ENCODE results near the gene AFF3.
"Not testable (repeated sequence)": the region's sequence is repeated elsewhere in the genome, so short reads cannot be mapped to it uniquely, and the experiment has no call there.

Gene AFF3, protein sequence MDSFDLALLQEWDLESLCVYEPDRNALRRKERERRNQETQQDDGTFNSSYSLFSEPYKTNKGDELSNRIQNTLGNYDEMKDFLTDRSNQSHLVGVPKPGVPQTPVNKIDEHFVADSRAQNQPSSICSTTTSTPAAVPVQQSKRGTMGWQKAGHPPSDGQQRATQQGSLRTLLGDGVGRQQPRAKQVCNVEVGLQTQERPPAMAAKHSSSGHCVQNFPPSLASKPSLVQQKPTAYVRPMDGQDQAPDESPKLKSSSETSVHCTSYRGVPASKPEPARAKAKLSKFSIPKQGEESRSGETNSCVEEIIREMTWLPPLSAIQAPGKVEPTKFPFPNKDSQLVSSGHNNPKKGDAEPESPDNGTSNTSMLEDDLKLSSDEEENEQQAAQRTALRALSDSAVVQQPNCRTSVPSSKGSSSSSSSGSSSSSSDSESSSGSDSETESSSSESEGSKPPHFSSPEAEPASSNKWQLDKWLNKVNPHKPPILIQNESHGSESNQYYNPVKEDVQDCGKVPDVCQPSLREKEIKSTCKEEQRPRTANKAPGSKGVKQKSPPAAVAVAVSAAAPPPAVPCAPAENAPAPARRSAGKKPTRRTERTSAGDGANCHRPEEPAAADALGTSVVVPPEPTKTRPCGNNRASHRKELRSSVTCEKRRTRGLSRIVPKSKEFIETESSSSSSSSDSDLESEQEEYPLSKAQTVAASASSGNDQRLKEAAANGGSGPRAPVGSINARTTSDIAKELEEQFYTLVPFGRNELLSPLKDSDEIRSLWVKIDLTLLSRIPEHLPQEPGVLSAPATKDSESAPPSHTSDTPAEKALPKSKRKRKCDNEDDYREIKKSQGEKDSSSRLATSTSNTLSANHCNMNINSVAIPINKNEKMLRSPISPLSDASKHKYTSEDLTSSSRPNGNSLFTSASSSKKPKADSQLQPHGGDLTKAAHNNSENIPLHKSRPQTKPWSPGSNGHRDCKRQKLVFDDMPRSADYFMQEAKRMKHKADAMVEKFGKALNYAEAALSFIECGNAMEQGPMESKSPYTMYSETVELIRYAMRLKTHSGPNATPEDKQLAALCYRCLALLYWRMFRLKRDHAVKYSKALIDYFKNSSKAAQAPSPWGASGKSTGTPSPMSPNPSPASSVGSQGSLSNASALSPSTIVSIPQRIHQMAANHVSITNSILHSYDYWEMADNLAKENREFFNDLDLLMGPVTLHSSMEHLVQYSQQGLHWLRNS (N-terminal part only)

DNA sequence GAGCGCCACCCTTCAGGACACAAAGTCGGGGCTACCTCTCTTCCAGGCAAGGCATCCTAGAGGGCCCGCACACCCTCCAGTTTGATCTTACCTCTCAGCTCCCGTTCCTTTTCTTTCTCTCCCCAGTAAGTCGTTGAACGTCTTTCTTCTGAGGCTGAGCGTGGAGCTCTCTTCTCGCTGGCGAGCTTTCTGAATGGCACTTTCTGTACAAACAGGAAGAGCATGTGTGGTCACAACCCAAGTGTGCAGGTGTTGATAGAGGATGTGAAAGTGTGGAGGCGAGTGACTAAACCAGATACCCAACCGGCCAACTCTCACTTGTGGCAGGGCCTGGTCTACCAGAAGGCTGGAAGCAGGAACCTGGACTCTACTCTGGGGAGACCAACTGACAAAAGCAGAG lies at the start of gene AFF3:
TSS of gene AFF3 (minus strand) at position 198 of the 400 bp plus-strand sequence. CDS start 38,136 bp downstream, outside the sequence.
- no peak for DNase-seq (ENCODE audit: low read depth)

DNA sequence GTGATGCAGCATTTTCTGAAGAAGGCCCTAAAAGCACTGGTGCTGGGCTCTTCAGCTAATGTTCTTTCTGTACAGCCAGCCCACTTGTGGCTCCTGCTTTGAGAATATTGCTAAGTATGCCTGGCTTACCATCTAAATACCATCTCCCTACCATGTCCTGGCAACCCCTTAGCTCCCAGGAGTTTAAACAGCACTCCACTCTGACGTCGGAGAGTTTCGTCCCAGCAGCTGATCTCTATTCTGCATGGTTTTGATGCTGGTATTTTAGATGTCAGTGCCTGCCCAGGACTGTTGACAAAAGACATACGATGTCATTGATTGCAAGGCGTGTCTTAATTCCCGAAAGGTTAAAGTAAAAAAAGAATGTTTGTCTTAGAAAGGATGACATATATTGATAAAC lies 47.0 kb upstream of the AFF3 start:
- no peak for DNase-seq (ENCODE audit: low read depth)

DNA sequence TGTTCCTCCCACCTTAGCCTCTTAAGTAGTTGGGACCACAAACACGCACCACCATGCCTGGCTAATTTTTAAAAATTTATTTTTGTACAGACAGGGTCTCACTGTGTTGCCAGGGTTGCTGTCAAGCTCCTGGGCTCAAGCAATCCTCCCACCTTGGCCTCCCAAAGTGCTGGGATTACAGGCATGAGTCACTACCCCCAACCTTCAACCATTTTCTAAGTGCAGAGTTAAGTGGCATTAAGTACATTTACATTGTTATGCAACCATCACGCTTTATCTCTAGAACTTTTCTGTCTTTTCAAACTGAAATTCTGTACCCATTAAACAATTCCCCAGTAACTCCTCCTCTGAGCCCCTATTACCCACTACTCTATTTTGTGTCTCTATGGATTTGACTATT lies 45.9 kb upstream of the AFF3 start:
- DNase-seq (ENCODE audit: low read depth) = no peak

DNA sequence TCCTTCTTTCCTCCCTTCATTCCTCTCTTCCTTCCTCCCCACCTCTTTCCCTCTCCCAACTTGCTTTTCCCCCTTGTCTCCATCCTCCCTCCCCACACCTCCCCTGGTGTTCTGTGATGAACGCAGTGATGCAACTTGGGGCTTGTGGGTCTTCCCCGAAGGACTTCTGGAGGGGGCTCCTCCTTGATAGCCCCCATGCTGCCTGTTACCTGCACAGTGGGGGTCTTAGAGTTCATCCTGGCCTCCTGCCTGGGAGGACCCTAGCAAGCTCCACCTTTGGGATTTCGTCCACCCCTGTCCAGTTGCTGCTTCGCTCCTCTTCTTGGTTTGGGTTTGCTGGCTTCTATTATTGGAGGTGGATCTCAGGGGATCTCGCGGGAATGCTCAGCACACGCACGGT lies 43.7 kb upstream of the AFF3 start:
- DNase-seq (ENCODE audit: low read depth) = no peak

DNA sequence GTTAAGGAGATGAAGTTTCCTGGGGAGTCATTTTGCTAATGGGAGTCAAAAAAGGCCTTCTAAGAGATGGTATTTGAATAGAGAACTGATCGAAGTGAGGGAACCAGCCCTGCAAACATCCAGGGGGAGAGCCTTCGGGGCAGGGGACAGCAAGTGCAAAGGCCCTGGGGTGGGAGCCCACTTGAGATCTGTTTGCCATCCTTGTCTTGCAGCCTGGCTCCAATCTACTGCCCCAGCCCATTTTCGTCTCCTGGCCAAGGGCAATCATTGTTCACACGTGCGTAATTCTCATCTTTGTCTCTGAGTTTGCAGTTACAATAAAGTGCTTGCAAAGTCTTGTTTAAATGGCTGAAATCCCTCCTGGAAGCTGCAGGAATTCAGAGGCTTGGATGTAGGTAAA lies 43.1 kb upstream of the AFF3 start:
- DNase-seq (ENCODE audit: low read depth) = no peak

DNA sequence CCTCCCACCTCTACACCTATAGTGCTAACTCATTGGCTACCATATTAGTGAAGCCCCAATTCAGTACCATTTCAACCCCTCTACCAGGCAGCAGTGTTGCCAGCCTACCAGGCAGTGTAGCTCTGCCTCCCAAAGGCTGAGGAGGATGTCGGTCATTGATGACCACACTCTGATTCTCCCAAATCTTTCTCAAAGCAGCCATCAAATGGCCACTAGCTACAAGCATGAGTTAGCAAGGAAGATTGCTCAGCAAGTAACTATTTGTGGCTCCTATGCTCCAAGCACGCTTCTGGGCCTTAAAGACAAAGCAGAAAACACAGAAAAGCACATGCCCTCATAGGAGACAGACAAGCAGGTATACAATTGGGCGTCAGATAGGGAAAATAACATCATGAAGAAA lies 42.7 kb upstream of the AFF3 start:
- DNase-seq (ENCODE audit: low read depth) = no peak

DNA sequence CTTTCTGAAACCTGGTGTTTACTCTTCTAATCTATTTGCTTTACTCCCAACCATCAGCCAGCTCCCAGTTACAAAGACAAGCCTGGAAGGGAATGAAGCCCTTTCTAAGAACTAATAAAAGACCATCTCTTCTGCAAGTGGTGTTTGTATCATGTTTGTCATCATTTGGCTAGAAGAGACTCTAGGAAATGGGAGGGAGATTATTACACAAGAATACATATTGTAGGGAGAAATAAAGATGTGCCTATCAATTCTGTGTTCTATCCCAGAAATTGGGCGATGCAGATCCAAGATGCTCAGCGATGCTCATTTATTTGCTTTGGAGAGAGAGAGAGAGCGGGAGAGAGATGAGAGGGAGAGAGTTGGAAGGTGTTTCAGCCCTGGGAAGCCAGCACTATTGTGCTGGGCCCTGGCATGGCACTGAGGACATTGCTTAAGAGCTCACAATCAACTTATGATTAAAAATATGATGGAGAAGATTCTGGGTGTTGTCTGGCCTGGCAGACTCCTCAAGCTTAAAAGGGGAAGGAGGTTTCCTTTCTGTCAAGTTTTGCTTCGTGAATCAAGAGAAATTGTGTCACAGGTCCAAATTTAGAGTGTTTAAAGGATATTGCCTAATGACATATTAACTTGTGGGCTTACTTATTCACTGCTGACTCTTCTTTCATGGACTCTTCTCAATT lies 41.8 kb upstream of the AFF3 start:
- DNase-seq (ENCODE audit: low read depth) = no peak

DNA sequence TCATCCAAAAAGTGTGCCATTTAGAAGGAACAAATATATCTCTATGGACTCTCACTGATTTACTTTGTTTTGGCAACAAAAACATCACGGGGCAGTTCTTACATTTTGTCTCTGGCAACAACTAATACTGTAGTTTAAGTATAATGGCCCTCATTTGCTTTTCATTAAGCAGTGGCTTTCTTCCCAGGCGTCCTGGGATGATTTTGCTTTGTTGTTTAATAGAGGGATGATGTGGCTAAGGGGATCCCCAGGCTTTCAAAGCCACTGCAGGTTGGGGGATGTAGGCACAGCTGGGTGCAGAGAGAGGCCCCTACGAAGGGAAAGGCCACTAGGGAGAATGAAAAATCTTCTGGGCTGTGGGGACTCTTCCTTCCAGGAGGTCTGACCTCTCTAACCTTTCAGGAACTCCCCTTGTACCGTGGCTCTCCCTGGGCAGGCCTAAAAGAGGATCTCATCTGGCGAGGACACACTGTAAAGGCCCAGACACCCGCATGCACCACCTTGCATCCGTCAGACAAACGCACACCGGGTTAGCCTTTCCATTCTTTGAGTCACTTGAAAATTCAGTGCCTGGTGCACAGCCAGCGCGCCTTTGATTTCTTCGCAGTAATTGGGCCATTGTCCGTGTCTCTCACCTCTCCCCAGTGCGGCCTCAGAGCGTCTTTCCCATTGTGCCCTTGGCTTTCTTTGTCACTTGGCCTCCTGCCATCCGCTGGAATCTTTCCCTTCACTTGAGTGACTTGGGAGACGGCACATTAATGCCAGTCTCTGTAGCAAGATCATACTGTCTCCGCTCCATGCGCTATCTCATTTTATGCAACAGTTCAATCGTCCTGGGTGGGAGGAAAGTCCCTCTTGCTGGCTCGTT lies 40.3 kb upstream of the AFF3 start:
- DNase-seq (ENCODE audit: low read depth) = no peak

DNA sequence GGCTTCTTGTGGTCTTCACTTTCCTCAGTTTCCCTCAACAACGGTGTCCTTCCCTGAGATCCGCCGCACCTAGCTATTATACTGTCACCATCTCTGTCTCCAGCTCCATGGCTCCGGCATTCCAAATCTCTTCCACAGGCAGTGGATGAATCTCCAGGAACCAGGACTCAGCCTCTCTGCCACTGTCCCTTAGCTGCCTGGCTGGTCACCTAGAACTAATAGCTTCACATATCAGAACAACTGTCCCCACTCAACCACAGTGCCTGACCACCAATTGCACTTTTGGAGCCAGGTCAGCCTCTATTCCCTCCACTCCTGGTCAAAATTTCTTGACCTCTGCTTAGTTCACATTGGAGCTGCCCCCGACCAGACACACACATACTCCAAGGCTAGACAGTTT lies 38.1 kb upstream of the AFF3 start:
- DNase-seq (ENCODE audit: low read depth) = no peak

DNA sequence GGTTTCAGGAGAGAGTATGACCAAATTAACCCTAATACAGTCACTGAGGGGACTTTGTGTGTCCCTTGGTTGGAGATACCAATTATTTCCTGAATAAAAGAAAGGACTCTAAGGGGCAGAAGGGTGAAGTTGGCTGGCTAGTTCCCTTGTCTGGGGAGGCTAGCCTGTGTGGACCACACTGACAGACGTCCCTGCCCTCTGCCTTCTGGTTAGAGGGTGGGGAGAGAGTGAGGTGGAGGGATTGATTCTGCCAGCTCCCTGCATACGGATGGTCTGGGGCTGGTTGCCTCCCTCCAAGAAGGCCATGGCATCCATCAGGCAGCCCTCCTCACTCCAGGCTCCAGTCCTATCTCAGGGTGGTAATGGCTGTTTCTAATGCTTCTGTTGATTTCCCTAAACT lies 37.4 kb upstream of the AFF3 start:
- DNase-seq (ENCODE audit: low read depth) = no peak

DNA sequence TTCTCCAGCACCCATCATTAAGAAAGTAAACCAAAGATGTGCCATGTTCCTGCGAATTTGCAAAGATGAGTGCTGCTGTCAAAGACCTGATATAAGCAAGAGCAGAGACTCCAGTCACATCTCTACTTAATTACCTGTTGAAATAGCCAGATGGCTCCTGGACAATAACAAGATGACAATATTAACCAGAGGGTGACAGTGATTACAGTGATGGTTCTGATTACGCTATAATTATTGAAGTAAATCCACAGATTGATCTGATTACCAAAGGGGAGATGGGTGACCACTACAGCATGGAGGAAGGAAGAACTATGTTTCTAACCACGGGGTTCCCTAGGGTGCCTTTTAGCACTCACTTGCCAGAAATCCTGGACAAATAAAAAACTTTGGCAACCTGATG lies 36.5 kb upstream of the AFF3 start:
- no peak for DNase-seq (ENCODE audit: low read depth)

DNA sequence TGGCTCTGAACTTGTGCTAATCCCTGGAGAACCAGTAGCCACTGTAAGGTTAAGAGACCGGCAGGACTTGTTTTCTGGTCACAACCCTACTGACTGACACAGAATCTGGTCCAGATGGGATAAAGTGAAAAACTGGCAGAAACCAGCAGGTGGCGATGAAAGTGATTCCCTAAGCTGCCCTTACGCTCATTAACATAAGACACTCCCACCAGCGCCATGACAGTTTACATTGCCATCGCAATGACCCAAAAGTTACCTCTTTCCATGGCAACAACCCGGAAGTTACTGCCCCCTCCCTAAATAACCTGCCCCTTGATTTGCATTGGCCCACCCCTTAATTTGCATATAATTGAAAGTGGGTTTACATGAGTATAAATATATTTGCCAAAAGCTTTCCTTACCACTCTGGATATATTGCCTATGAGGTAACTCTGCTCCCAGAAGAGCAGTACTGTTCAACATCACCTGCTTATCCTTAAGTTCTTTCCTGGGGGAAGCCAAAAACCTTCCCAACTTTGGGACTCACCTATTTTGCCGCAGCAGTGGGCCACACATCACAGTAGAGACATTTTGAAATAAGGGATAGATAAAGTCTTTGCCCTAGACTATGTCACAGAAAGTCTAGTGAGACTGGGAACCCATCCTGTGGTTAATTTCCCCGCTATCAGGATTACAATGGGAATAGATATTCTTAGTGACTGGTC lies 35.8 kb upstream of the AFF3 start:
- DNase-seq (ENCODE audit: low read depth) = no peak

DNA sequence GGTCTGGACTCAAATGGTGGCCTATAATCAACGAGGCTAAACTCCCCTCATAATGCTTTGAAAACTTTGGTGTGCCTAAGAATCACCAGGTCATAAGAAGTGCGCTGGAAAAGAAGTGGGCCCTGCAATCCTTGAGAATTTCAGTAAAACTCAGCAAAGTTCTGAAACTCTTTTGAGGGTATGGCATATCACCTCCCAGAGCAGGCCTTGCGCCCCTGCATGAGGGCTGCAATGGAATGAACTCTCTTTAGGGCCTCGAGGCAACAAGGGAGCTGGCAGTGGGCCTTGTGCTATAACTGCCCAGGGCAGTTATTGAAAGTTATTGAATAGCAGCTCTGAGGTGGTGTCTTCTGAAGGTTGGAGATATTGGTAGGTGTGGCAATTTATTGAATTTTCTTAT lies 34.5 kb upstream of the AFF3 start:
- DNase-seq (ENCODE audit: low read depth) = no peak

DNA sequence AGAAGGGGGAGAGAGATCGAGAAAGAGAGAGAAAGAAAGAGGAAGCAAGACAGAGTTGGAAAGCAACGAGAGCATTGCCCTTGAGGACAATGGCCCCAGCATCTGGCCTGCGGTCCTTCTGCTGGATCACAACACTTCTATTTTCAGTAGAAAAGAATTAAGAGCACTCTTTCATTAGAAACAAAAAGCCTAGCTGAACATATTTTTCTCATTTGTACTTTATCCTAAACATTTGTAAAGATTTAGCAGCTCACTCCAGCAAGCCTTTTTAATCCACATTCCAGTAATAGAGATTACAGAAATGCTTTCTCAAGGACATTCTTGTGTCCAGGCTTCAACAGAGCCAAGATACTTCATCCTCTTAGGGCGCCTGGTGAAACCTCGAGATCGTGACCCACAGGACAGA lies 31.6 kb upstream of the AFF3 start:
- no peak for DNase-seq (ENCODE audit: low read depth)

DNA sequence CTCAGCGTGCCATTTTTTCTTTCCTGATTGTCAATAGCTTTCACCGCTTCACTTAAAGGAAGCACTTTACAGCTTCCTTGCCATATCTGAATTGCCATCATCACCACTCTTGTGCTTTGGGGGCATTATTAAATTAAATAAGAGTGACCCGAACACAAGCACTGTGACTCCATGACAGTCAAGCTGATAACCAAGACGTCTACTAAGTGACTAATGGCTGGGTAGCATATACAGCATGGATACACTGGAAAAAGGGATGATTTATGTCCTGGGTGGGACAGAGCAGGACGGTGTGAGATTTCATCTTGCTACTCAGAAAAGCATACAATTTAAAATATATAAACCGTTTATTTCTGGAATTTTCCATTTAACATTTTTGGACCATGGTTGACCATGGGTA lies 24.3 kb upstream of the AFF3 start:
- DNase-seq (ENCODE audit: low read depth) = no peak

DNA sequence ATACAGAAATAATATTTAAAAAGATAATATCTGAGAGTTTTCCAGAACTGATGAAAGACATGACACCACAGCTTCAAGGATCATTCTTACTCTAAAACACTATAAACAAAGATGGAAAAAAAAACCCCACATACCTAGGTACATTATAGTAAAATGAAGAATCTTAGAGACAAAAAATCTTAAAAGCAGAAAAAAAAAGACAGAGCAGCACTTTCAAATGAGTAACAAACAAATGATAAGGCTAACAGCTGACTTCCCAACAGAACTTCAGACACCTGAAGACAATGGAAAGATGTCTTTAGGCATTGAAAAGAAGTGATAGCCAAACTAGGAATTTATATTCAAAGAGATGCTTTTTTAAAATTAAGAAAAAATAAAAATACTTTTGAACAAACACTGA lies 21.2 kb upstream of the AFF3 start:
- no peak for DNase-seq (ENCODE audit: low read depth)

DNA sequence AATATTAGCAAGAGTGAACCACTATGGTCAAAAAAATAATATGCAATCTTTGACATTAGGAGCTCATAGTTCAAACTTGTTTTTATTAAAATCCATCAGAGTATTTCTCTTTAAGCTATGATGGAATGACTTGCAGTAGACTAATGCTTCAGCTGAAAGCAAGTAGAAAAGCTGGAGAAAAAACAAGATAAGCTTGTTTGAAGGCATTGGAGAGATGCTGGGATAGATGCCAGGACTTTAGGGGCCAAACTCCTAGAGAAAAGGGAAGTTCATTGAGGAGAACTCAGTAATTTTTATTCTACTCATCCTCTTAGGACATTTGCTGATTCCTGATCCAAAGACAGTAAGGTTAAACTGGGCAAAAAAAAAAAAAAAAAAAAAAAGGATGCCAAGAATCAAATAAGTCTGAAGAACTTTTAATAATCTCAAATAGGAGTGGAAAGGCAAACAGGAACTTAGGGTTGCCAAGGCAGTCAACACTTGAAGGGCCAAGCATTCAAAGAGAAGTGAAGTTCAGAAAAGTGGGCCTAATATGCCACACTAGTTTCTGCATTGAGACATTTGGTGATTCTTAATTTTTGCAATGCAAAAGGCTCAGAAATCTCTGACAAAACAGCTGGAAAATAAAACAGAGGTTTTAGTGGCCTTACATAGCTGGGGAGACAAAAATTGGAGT lies 19.7 kb upstream of the AFF3 start:
- no peak for DNase-seq (ENCODE audit: low read depth)

DNA sequence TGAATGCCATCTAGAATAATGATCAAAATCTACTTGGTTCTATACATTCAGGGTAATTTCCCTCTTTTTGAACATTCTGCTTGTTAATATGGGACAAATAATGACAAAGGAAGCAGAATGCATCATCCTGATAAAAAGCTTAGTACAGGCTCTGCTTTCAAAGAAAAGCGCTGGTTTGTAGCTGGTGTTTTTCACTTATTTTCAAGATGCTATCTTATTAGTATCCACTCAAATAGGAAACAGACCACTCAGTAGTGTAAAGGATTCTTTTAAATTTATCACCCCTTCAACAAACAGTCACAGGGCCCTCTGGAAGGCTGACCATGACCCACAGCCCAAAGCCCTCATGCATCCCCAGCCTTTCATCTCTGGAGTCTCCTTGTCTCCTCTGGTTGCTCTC lies 18.0 kb upstream of the AFF3 start:
- DNase-seq (ENCODE audit: low read depth) = no peak

DNA sequence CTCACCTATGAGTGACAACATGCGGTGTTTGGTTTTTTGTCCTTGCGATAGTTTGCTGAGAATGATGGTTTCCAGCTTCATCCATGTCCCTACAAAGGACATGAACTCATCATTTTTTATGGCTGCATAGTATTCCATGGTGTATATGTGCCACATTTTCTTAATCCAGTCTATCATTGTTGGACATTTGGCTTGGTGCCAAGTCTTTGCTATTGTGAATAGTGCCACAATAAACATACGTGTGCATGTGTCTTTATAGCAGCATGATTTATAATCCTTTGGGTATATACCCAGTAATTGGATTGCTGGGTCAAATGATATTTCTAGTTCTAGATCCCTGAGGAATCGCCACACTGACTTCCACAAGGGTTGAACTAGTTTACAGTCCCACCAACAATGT lies 9.4 kb upstream of the AFF3 start:
- not testable (repeated sequence) for DNase-seq (ENCODE audit: low read depth)

DNA sequence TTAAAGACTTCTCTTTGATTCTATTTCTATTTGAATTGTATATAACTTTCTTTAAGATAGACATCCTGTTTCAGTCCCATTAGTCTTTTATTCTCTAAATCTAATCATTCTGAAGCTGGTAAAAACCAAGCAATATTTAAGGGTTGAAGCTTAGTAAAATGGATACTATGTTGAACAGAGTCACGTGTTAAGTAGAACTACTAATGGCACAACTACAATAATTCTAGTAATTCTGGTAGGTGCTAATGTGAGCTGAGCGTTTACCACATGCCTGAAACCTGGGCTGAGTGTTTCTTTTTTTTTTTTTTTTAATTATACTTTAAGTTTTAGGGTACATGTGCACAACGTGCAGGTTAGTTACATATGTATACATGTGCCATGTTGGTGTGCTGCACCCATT lies 8.9 kb upstream of the AFF3 start:
- no peak for DNase-seq (ENCODE audit: low read depth)
